Measurements from ENCODE around the gene ADAMTS4.

ADAMTS4 gene

GRCh38 chr1:161195171-161195570 is 3.7 kb downstream of the ADAMTS4 start:
- DNase-seq: no peak

GRCh38 chr1:161193561-161194235 is 5.2 kb downstream of the ADAMTS4 start:
- no peak for DNase-seq

GRCh38 chr1:161192476-161193465 is 6.1 kb downstream of the ADAMTS4 start:
- DNase-seq: peak; percentile 64

GRCh38 chr1:161191971-161192370 is 6.9 kb downstream of the ADAMTS4 start:
- DNase-seq: no peak

GRCh38 chr1:161190962-161191521 is 7.8 kb downstream of the ADAMTS4 start:
- no peak for DNase-seq

- no peak for DNase-seq
Measured at GRCh38 chr1:161189036-161189435, 9.8 kb downstream of the ADAMTS4 start.

GRCh38 chr1:161188381-161188780 is 10.5 kb downstream of the ADAMTS4 start:
- DNase-seq: no peak

GRCh38 chr1:161187311-161187710 is 11.5 kb downstream of the ADAMTS4 start:
- no peak for DNase-seq

GRCh38 chr1:161185732-161186311 is 13.0 kb downstream of the ADAMTS4 start:
- no peak for DNase-seq

- DNase-seq: peak; percentile 70
Measured at GRCh38 chr1:161185282-161185682, 13.6 kb downstream of the ADAMTS4 start.

- peak; percentile 53 for DNase-seq
Measured at GRCh38 chr1:161182214-161182613, 16.6 kb downstream of the ADAMTS4 start.

- DNase-seq: no peak
Measured at GRCh38 chr1:161180639-161181038, 18.2 kb downstream of the ADAMTS4 start.

- DNase-seq: no peak
Measured at GRCh38 chr1:161179698-161180097, 19.2 kb downstream of the ADAMTS4 start.

GRCh38 chr1:161177936-161178244 is 21.0 kb downstream of the ADAMTS4 start:
- DNase-seq: no peak

GRCh38 chr1:161177112-161177935 is 21.5 kb downstream of the ADAMTS4 start, which contains the start of gene B4GALT3:
B4GALT3 (minus strand) TSS chr1:161177507; CDS start chr1:161176060, 1,447 bp downstream.
- peak; percentile 74 for DNase-seq

- no peak for DNase-seq
Measured at GRCh38 chr1:161176468-161177111, 22.3 kb downstream of the ADAMTS4 start.

- DNase-seq: no peak
Measured at GRCh38 chr1:161175771-161176453, 22.9 kb downstream of the ADAMTS4 start.

- no peak for DNase-seq
Measured at GRCh38 chr1:161174911-161175310, 23.9 kb downstream of the ADAMTS4 start.

GRCh38 chr1:161173711-161174110 is 25.1 kb downstream of the ADAMTS4 start:
- no peak for DNase-seq

GRCh38 chr1:161172776-161173376 is 26.0 kb downstream of the ADAMTS4 start:
- DNase-seq: peak; percentile 93

GRCh38 chr1:161172349-161172748 is 26.5 kb downstream of the ADAMTS4 start:
- no peak for DNase-seq

Measured in fibroblast of skin of right quadriceps (primary cell).